GM21381 (cell line): ENCODE results near the gene PRKAR1A.
"Not testable (repeated sequence)": the region's sequence is repeated elsewhere in the genome, so short reads cannot be mapped to it uniquely, and the experiment has no call there.

ENCODE experiments used
- ATAC-seq: cut with Tn5 transposase; IDR thresholded peaks from one replicate; pipeline ENCODE4 v1.9.1; 2021; ENCODE audit warnings: mild to moderate bottlenecking, moderate library complexity; ENCODE audit not compliant: unreplicated experiment

PRKAR1A gene

GRCh38 chr17:68511254-68511670 lies 968 bp upstream of the PRKAR1A start:
- no peak for ATAC-seq

DNA sequence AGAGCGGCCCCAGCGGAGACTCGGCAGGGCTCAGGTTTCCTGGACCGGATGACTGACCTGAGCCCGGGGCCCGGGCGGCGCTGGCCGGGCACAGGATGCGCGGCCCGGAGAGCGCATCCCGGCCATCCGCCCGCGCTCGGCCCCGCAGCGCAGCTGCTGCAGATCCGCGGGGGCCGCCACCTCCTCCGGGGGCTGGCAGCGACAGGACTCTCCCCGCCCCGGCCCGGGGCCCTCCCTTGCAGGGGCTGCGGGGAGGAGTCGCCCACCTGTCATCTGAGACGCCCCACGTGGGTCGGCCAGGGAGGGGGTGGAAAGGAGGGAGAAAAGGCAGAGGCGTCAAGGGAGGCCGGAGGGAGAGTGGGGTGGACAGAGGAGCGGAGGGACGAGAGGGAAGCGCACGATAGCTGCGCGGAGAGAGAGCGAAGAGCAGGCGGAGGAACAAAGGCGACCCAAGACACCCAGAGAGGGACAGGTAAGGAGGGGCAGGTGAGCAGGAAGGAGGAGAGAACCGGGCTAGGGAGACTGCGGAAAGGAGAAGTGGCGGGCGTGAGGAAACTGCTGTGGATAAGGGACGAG lies 471 bp upstream of the PRKAR1A start:
- peak; percentile 47 for ATAC-seq

DNA sequence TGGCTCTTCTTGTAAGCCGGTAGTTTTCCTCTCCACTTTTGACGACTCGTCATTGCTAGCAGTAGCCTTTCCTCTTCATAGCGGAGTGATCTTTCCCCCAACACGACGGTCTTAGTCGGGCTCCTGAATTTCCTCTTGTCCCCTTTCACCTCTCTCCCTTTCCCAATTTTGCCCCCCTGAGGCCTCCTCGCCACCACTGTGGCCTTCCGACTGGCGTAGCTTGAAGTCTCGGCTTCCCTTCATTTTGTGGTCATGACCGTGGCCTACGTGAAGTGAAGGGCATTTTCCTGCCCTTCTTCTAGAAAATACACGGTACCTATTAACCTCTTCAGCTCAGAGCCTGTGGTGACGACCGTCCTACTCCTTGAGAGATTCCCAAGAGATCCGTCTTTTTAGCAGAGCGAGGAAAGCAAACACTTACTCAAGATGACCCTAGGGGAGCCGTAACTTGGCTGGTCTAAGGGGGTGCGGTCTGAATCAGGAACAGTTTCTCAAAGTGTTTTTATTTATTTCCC lies 787 bp downstream of the PRKAR1A start:
- ATAC-seq, result no peak

- ATAC-seq, result no peak
Measured at GRCh38 chr17:68513932-68514331, 1.7 kb downstream of the PRKAR1A start.

- ATAC-seq, result no peak
Measured at GRCh38 chr17:68514831-68515635, 2.8 kb downstream of the PRKAR1A start.

DNA sequence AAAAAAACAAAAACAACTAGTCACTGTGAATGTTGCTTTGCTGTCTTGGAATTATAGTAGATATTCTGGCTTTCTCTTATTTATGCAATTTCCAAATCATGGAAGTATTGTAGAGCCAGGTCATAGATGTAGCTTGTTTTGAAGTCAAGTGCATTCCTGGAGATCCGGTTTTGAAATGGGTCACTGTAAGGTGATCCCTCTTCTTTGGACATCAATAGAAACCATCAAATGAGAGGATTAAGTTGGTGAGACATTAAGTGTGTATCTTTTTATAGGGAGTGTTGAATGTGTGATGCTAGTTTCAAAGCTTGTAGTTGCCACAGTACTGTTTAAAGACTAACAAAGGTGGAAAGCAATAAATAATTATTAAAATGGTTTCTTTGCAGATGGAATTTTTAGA lies 4.5 kb downstream of the PRKAR1A start:
- ATAC-seq, result no peak

GRCh38 chr17:68517605-68518004 lies 5.4 kb downstream of the PRKAR1A start:
- not testable (repeated sequence) for ATAC-seq

GRCh38 chr17:68518063-68518815 lies 6.0 kb downstream of the PRKAR1A start:
- no peak for ATAC-seq

DNA sequence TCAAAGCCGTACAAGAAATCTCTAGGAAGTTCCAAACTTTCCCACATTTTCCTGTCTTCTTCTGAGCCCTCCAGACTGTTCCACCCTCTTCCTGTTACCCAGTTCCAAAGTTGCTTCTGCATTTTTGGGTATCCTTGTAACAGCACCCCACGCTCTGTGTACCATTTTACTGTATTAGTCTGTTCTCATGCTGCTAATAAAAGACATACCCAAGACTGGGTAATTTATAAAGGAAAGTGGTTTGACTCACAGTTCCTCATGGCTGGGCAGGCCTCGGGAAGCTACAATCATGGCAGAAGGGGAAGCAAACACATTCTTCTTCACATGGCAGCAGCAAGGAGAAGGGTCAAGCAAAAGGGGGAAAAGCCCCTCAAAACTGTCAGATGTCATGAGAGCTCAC lies 6.8 kb downstream of the PRKAR1A start:
- ATAC-seq, result not testable (repeated sequence)

DNA sequence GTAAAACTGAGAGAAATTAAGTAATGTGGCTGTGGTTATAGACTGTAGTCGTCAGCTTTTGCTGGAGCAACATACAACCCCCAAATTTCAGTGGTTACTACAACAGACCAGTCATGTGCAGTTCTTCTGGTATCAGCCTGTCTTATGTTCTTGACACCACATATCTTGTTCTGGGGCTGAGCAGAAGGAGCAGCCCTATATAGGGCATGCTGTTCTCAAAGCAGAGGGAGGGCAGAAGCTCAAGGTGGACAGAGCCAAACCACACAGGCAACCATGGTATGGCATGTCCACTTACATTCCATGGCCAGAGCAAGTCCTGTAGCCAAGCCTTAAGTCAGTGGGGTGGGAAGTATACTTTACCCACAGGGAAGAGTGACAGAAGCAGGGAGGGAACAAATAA lies 7.7 kb downstream of the PRKAR1A start:
- ATAC-seq, result no peak

DNA sequence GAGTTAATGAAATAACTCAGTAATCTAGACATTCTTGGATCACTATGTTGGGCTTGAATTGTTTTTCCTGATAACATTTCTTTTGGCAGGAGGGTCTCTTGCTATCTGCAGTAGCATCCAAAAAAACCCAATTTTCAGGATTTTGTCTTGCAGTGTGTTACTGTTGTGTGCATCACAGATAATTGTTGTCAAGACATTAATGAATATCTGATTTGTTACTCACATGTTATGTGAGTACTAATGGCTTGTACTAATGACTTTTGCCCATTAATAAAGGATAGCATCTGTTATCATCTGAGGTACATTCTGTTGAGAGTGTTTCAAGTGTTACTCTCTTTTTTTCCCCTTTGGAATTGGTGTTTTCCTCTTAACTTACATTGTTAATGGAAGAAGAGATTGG lies 10.0 kb downstream of the PRKAR1A start:
- no peak for ATAC-seq

GRCh38 chr17:68526548-68526947 lies 14.3 kb downstream of the PRKAR1A start:
- no peak for ATAC-seq

GRCh38 chr17:68527314-68527713 lies 15.1 kb downstream of the PRKAR1A start:
- no peak for ATAC-seq

DNA sequence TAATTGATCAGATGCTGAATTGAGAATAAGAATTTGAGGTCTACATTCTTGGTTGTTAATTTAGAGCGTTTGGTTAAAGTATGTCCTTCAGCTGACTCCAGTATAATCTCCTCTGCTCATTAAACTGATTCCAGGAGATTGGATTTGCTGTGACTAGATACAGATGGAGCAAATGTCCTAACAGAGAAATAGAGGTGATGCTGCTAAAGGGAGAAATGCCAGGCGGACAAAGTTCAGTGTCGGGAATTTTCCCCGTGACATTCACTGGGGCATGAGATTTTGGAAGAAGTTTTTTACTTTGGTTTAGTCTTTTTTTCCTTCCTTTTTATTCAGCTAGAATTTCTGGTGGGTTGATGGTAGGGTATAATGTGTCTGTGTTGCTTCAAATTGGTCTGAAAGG lies 19.0 kb downstream of the PRKAR1A start:
- ATAC-seq, result no peak

- no peak for ATAC-seq
Measured at GRCh38 chr17:68532826-68533225, 20.6 kb downstream of the PRKAR1A start.

DNA sequence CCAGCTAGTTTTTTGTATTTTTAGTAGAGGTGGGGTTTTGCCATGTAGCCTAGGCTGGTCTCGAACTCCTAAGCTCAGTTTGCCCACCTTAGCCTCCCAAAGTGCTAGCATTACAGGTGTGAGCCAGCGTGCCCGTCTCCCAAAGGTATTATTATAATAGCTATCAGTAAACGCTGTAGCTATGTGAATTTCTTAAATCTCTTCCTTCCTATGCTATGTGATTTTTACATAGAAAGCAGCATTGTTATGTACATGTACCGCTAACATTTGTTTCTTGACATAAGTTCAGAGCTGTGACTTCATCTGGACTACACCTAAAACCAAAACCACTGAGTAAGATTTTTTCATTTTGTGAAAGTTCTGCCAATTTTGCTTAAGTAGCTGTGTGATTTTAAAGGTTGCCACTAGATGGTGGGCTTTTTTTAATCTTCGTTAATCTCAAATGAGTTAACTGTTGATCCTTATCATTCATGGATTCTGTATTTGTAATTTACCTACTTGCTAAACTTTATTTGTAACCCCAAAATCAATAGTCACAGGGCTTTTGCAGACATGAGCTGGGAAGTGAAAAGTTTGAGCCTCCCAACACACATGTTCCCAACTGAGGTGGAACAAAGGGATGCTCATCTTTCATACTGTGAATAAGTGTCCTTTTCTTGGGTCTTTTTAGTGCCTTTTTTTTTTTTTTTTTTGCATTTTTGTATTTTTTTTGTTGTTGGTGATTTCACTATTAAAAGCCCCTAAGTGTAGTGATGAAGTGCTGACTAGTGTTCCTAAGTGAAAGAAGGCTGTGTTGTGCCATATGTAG lies 21.9 kb downstream of the PRKAR1A start:
- ATAC-seq, result no peak

GRCh38 chr17:68534695-68535088 lies 22.5 kb downstream of the PRKAR1A start:
- no peak for ATAC-seq

GRCh38 chr17:68535922-68536321 lies 23.7 kb downstream of the PRKAR1A start:
- no peak for ATAC-seq

GRCh38 chr17:68539548-68540467 lies 27.6 kb downstream of the PRKAR1A start:
- ATAC-seq, result no peak

- no peak for ATAC-seq
Measured at GRCh38 chr17:68540981-68541380, 28.8 kb downstream of the PRKAR1A start.
